ENCODE results near the gene KDM1A.
"Not testable (repeated sequence)": the region's sequence is repeated elsewhere in the genome, so short reads cannot be mapped to it uniquely, and the experiment has no call there.

KDM1A gene

DNA sequence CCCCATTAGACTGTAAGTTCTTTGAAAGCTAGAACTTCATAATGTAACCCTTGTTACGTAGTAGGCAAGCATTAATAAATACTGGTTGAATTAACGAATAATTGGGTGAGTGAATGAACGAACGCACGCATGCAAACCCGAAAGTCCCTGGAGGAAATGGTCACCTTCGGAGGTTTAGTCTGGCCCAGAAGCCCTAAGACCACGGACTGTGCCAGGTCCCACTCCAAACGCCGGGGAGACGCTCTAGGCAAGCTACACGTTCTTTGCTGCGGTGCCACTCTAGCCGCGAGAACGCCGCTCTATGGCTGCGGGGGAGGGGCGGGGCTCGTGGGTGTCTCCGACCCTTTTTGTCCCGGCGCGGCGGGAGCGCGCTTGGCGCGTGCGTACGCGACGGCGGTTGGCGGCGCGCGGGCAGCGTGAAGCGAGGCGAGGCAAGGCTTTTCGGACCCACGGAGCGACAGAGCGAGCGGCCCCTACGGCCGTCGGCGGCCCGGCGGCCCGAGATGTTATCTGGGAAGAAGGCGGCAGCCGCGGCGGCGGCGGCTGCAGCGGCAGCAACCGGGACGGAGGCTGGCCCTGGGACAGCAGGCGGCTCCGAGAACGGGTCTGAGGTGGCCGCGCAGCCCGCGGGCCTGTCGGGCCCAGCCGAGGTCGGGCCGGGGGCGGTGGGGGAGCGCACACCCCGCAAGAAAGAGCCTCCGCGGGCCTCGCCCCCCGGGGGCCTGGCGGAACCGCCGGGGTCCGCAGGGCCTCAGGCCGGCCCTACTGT is at the start of gene KDM1A:
Gene KDM1A (plus strand): TSS at position 375 of the 769 bp plus-strand sequence. CDS start 129 bp downstream, at position 504.
- Histone ChIP-seq H3K4me3 (ENCODE audit: low read length) (peak within 1 kb of the TSS; percentile 92), H3K36me3 (ENCODE audit: insufficient read depth, low read length) (no peaks in the 10 kb centered on the region), H3K9me3 (ENCODE audit: low read length) (peaks cover 22% of the 10 kb centered on the region), H2AFZ (ENCODE audit: low read depth, low read length) (peak within 1 kb of the TSS; percentile 74), H3K27me3 (ENCODE audit: insufficient read depth, low read length) (no peaks in the 10 kb centered on the region), H3K4me1 (ENCODE audit: insufficient read depth, low read length) (peaks cover 3% of the 10 kb centered on the region)

DNA sequence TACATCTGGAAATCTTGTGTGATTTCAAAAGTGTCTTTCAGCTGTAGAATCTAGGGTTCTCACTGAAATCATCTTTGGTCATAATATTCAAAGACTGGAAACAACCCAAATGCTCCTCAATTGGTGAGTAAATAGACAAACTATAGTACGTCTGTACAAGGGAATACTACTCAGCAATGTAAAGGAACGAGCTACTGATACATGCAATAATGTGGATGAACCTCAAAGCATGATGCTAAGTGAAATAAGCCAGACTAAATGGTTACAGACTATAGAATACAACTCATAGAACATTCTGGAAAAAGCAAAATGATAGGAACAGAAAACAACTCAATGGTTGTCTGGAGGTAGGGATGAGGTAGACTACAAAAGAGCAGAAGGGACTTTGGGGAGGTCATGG is 49.2 kb upstream of the KDM1A start:
- no peak overlapping the region for H2AFZ ChIP-seq (ENCODE audit: low read depth, low read length)
- no peak overlapping the region for H3K4me3 ChIP-seq (ENCODE audit: low read length)
- H3K36me3 ChIP-seq (ENCODE audit: insufficient read depth, low read length) = no peaks in the 10 kb centered on the region
- peaks cover 3% of the 10 kb centered on the region for H3K9me3 ChIP-seq (ENCODE audit: low read length)
- H3K27me3 ChIP-seq (ENCODE audit: insufficient read depth, low read length) = peaks cover 9% of the 10 kb centered on the region
- peaks cover 5% of the 10 kb centered on the region for H3K4me1 ChIP-seq (ENCODE audit: insufficient read depth, low read length)

DNA sequence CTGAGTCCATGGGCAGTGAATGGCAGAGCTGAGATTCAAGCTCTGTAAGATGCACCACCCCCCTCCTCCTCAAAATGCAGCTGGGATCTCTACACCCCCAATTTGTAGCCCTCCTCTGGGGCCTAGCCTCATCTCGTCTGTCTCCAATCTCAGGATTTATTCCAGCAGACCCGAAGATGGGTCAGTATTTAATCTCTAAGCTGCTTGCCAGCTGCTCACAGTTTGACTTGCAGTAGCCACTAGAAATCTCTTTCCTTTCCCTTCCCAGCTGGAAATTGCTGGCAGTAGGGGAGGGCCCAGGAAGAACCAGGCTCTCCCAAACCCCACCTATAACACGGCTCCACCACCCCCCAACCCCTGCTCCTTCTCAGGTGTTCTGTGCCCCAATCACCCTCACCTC is 48.1 kb upstream of the KDM1A start:
- Histone ChIP-seq H3K27me3 (ENCODE audit: insufficient read depth, low read length) (peaks cover 5% of the 10 kb centered on the region), H2AFZ (ENCODE audit: low read depth, low read length) (no peak overlapping the region), H3K9me3 (ENCODE audit: low read length) (peaks cover 3% of the 10 kb centered on the region), H3K4me1 (ENCODE audit: insufficient read depth, low read length) (peaks cover 11% of the 10 kb centered on the region), H3K36me3 (ENCODE audit: insufficient read depth, low read length) (no peaks in the 10 kb centered on the region), H3K4me3 (ENCODE audit: low read length) (no peak overlapping the region)

DNA sequence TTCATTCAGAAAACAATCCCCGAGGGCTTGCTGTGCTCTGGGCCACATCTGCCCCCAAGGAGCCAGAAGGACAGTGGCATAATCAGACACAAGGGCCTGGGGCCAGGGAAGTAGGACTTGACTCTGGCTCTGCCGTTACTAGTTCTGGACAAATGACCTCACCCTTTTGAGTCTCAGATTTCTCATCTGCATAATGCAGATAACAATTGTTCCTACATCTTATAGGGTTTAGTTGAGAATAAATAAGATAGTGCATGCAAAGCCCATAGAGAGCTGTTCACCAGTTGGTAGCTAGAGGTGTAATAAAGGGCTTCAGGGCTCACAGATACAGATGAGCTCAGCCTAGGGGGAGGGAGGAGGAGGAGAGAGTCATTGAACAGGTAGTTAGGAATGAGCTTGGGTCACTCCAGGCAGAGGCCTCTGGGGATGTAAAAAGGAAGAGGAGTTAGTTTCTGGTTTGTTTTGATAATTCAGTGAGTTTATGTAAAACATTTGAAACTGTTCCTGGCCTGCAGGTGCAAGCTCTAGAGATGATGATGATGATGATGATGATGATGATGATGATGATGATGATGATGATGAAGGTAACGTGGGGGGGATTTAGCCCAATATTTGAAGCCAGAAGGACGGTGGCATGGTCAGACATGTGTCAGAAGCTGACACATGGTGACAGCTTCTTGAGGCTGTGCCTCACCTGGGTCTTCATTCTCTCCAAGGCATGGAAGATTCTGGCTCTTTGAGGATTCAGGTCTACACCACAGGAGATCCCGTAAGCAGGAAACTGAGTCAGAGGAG is 47.5 kb upstream of the KDM1A start:
- H3K27me3 ChIP-seq (ENCODE audit: insufficient read depth, low read length) = peaks cover 5% of the 10 kb centered on the region
- no peaks in the 10 kb centered on the region for H3K36me3 ChIP-seq (ENCODE audit: insufficient read depth, low read length)
- no peak overlapping the region for H3K4me3 ChIP-seq (ENCODE audit: low read length)
- no peak overlapping the region for H2AFZ ChIP-seq (ENCODE audit: low read depth, low read length)
- peaks cover 11% of the 10 kb centered on the region for H3K4me1 ChIP-seq (ENCODE audit: insufficient read depth, low read length)
- H3K9me3 ChIP-seq (ENCODE audit: low read length) = no peaks in the 10 kb centered on the region

DNA sequence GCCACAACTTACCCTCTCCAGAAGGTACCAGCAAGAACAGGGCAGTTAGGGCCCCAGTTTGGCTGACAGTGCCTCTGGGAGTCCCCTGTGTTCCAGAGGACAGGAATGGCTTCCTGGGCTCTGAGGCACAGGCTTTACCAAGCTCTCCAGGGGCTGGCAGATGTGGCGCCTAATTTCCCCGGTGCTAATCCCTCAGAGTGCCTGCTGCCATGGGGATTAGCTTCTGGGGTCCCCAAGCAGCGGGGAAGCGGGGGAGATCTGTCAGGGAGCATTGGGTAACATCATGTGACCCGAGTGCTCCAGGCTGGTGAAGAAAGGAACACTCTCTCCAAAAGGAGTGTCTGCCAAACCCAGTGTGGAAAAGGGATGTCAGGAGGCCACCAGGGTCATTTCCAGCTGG is 46.5 kb upstream of the KDM1A start, which contains the start of gene LACTBL1:
Gene LACTBL1 (minus strand): TSS at position 107 of the 400 bp plus-strand sequence. CDS start 550 bp downstream, outside the sequence.
- H3K4me1 ChIP-seq (ENCODE audit: insufficient read depth, low read length) = peaks cover 11% of the 10 kb centered on the region
- H2AFZ ChIP-seq (ENCODE audit: low read depth, low read length) = no peak within 1 kb of the TSS
- no peak within 1 kb of the TSS for H3K4me3 ChIP-seq (ENCODE audit: low read length)
- peaks cover 5% of the 10 kb centered on the region for H3K27me3 ChIP-seq (ENCODE audit: insufficient read depth, low read length)
- H3K9me3 ChIP-seq (ENCODE audit: low read length) = no peaks in the 10 kb centered on the region
- H3K36me3 ChIP-seq (ENCODE audit: insufficient read depth, low read length) = no peaks in the 10 kb centered on the region

DNA sequence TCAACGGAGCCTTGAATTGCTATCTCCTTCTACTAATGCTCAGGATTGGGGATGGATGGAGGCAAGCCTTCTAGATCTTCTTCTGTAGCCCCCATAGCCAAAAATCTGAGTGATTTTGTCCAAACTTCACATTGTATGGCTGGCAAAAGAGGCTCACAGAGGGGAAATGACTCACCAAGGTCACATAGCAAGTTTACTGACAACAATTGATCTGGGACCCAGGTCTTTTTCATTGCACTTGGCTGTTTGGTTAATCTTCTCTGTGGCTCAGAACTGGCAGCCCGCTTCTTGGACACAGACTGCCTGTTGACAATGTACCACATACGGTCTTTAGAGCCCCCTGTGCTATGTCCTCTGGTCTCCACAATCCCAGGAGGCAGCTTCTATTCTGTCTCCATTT is 43.6 kb upstream of the KDM1A start:
- H3K4me1 ChIP-seq (ENCODE audit: insufficient read depth, low read length) = peaks cover 11% of the 10 kb centered on the region
- no peaks in the 10 kb centered on the region for H3K27me3 ChIP-seq (ENCODE audit: insufficient read depth, low read length)
- H3K36me3 ChIP-seq (ENCODE audit: insufficient read depth, low read length) = no peaks in the 10 kb centered on the region
- H3K4me3 ChIP-seq (ENCODE audit: low read length) = no peak overlapping the region
- H3K9me3 ChIP-seq (ENCODE audit: low read length) = no peaks in the 10 kb centered on the region
- H2AFZ ChIP-seq (ENCODE audit: low read depth, low read length) = no peak overlapping the region

DNA sequence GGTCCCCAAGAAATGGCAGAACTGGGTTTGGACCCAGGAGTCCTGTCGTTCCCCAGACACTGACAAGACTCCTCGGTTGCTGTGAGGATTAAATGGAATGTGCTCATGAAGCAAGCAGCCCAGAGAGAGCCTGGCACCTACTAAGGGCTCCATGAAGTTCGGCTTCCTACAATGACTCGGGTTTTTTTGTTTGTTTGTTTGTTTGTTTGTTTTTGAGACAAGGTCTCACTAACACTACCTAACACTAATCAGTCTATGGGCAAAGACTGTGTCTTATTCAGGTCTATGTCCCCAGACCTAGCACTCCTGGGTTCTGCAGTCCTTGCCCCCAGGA is 43.2 kb upstream of the KDM1A start:
- no peak overlapping the region for H3K4me3 ChIP-seq (ENCODE audit: low read length)
- peak overlapping the region; percentile 35 for H2AFZ ChIP-seq (ENCODE audit: low read depth, low read length)
- H3K27me3 ChIP-seq (ENCODE audit: insufficient read depth, low read length) = no peaks in the 10 kb centered on the region
- peaks cover 11% of the 10 kb centered on the region for H3K4me1 ChIP-seq (ENCODE audit: insufficient read depth, low read length)
- H3K36me3 ChIP-seq (ENCODE audit: insufficient read depth, low read length) = no peaks in the 10 kb centered on the region
- no peaks in the 10 kb centered on the region for H3K9me3 ChIP-seq (ENCODE audit: low read length)

DNA sequence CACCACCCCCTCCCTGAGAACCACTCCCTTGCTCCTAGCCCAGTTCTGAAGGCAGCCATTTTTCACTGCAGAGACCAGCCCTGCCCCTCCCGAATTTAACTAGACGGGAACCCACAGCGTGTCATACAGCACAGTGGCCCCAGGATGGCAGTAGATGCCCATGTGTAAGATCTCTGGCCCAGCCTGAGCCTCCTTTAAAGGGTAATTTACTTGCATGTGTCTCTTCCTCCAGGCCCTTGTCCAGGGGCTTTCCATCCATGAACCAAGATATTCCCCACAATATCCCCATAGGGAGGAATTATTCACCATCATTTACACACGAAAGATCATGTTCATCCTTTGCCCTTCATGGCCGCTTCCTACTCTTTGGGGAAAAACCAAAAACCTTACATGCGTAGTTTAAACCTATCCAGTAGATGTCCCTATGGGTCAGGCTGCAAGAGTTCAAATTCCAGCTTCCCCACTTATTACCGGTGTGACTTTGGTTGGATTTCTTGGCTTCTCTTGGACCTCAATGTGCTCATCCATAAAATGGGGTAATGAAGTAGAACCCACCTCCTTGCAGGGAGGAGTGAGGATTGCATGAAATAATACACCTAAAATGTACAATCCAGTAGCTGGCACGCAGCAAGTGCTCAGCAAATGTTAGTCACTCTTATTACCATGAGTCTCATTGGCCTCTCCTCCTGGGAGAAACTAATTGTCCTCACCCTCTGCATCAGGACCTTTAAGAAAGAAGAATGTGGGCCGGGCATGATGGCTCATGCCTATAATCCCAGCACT is 42.6 kb upstream of the KDM1A start:
- Histone ChIP-seq H3K9me3 (ENCODE audit: low read length) (no peaks in the 10 kb centered on the region), H2AFZ (ENCODE audit: low read depth, low read length) (peak overlapping the region; percentile 35), H3K4me3 (ENCODE audit: low read length) (no peak overlapping the region), H3K4me1 (ENCODE audit: insufficient read depth, low read length) (peaks cover 7% of the 10 kb centered on the region), H3K27me3 (ENCODE audit: insufficient read depth, low read length) (peaks cover 1% of the 10 kb centered on the region), H3K36me3 (ENCODE audit: insufficient read depth, low read length) (no peaks in the 10 kb centered on the region)

DNA sequence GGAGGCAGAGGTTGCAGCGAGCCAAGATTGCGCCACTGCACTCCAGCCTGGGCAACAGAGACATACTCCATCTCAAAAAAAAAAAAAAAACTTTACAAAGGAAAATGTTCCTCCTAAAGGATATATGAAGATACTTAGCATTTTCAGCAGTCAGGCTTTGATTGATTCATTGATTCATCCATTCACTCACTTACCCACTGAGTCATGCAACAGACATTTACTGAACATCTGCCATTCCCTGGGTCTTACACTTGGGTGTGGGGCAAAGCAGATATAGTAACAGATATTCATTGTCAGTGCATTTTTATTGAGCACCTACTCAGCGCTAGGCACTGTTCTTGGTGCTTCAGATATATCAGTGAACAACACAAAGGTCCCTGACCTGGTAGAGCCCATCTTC is 41.0 kb upstream of the KDM1A start:
- Histone ChIP-seq H3K27me3 (ENCODE audit: insufficient read depth, low read length) (peaks cover 9% of the 10 kb centered on the region), H3K4me3 (ENCODE audit: low read length) (no peak overlapping the region), H3K4me1 (ENCODE audit: insufficient read depth, low read length) (peaks cover 7% of the 10 kb centered on the region), H3K9me3 (ENCODE audit: low read length) (no peaks in the 10 kb centered on the region), H3K36me3 (ENCODE audit: insufficient read depth, low read length) (no peaks in the 10 kb centered on the region), H2AFZ (ENCODE audit: low read depth, low read length) (no peak overlapping the region)

DNA sequence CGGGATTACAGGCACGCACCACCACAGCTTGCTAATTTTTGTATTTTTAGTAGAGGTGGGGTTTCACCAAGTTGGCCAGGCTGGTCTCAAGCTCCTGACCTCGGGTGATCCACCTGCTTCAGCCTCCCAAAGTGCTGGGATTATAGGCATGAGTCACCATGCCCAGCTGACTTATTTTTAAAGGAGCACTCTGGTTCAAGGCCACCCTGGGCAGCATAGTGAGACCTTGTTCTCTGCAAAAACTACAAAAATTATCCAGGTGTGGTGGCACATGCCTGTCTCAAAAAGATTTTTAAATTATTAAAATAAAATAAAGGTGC is 38.8 kb upstream of the KDM1A start:
- not testable (repeated sequence) for H2AFZ ChIP-seq (ENCODE audit: low read depth, low read length); H3K36me3 ChIP-seq (ENCODE audit: insufficient read depth, low read length); H3K4me1 ChIP-seq (ENCODE audit: insufficient read depth, low read length); H3K27me3 ChIP-seq (ENCODE audit: insufficient read depth, low read length); H3K9me3 ChIP-seq (ENCODE audit: low read length); H3K4me3 ChIP-seq (ENCODE audit: low read length)

DNA sequence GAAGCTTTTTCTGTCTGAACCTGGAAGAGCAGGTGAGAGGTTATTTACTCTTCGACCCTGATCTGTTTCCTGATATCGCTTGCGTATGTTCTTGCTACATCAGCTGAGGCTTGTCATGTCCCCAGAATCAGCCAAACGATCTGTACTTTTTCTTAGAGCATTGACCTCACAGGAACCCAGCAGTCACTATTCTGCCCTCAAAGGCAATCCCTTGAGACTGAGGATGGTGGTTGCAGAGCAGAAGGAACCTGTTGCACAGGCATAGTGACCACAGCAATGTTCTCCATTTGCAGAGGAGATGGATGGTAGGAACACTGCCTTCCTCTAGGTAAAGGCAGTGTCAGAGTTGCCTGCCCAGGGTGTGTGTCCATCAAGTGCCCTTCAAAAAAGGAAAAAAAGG is 35.3 kb upstream of the KDM1A start:
- Histone ChIP-seq H3K4me1 (ENCODE audit: insufficient read depth, low read length) (no peaks in the 10 kb centered on the region), H3K9me3 (ENCODE audit: low read length) (no peaks in the 10 kb centered on the region), H3K27me3 (ENCODE audit: insufficient read depth, low read length) (peaks cover 9% of the 10 kb centered on the region), H3K36me3 (ENCODE audit: insufficient read depth, low read length) (no peaks in the 10 kb centered on the region), H3K4me3 (ENCODE audit: low read length) (no peak overlapping the region), H2AFZ (ENCODE audit: low read depth, low read length) (no peak overlapping the region)

DNA sequence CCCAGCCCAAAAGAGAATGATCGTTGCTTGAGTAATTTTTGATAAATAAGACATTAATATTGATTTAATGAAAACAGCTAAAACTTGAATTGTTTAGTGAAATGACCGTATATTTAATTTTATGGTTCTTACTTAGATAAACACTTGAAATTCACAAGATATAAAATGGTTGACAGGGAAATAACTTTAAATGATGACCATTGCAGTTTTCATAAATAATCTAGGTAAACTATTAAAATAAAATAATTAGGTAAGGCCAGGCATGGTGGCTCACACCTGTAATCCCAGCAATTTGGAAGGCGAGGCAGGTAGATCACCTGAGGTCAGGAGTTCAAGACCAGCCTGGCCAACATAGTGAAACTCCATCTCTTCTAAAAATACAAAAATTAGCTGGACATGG is 26.9 kb upstream of the KDM1A start:
- not testable (repeated sequence) for H3K9me3 ChIP-seq (ENCODE audit: low read length); H3K4me1 ChIP-seq (ENCODE audit: insufficient read depth, low read length); H3K4me3 ChIP-seq (ENCODE audit: low read length)

DNA sequence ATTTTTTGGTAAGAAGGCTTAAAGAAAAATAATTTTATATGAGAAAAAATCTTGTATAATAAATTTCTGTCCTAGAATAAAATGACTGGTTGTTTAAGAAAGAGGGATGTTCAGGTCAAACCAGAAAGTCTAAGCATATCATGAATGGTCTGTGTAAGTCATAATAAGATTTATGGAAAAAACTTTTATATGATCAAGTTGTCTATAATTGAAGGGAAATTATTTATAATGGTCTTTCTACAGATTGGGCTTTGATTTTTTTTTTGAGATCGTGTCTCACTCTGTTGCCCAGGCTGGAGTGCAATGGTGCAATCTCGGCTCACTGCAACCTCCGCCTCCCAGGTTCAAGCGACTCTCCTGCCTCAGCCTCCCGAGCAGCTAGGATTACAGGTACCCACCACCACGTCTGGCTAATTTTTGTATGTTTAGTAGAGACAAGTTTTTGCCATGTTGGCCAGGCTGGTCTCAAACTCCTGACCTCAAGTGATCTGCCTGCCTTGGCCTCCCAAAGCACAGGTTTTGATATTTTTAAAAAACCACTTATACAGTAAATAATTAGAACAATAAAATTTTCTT is 26.0 kb upstream of the KDM1A start:
- not testable (repeated sequence) for H3K4me3 ChIP-seq (ENCODE audit: low read length); H3K4me1 ChIP-seq (ENCODE audit: insufficient read depth, low read length); H2AFZ ChIP-seq (ENCODE audit: low read depth, low read length); H3K9me3 ChIP-seq (ENCODE audit: low read length); H3K27me3 ChIP-seq (ENCODE audit: insufficient read depth, low read length); H3K36me3 ChIP-seq (ENCODE audit: insufficient read depth, low read length)

More for the DNA sequence above, 26.9 kb upstream of the KDM1A start:
- not testable (repeated sequence) for H2AFZ ChIP-seq (ENCODE audit: low read depth, low read length); H3K36me3 ChIP-seq (ENCODE audit: insufficient read depth, low read length); H3K27me3 ChIP-seq (ENCODE audit: insufficient read depth, low read length)
